Adrenal gland (tissue), 5 donors: ENCODE results near the gene UPK1A.

Source experiments
- CTCF ChIP-seq, 6 experiments: fragments of 450-650 bp in 4 of 6; fragments of 200-600 bp in 2 of 6; sonication (generic) in 1 of 6; IDR thresholded peaks; 1 replicate in 5 of 6; 2 replicates in 1 of 6; pipeline versions ENCODE4 v1.5.1 to v1.8.0; 2016 to 2021; ENCODE audit warnings: antibody characterized with exemption in 6 of 6, mild to moderate bottlenecking in 2 of 6, moderate library complexity in 1 of 6
- POLR2A ChIP-seq, 2 donors: fragments of 450-650 bp; IDR thresholded peaks; one replicate each; pipeline ENCODE4 v1.6.1; 2017; ENCODE audit warnings: antibody characterized with exemption in 2 of 2, mild to moderate bottlenecking in 2 of 2, moderate library complexity in 1 of 2
- donor health status: DM: no; HTN: no; CAD: no.

- TF ChIP-seq CTCF (IDR thresholded peaks at IDR 0.05) (no peak), POLR2A (IDR thresholded peaks at IDR 0.05) (no peak)
These were observed 23.5 kb downstream of the UPK1A start for GRCh38 chr19:35689836-35690235.
